Ovary (tissue), 3 donors: ENCODE measurements around the gene DNLZ.

Experiments used
- EP300 ChIP-seq: sonication (generic); formaldehyde crosslinking; IDR thresholded peaks from one replicate; pipeline ENCODE4 v1.6.1; 2017; ENCODE audit warnings: antibody characterized with exemption
- POLR2A ChIP-seq: fragments of 450-650 bp; IDR thresholded peaks from one replicate; pipeline ENCODE4 v1.6.1; 2017; ENCODE audit warnings: antibody characterized with exemption, mild to moderate bottlenecking, moderate library complexity
- TF ChIP-seq, protein P1 (sequence below), 3 donors: fragments of 450-650 bp in 2 of 3; fragments of 200-600 bp in 1 of 3; IDR thresholded peaks; one replicate each; pipeline versions ENCODE4 v1.5.1 to v1.8.0; 2016 to 2022; ENCODE audit warnings: antibody characterized with exemption in 3 of 3, mild to moderate bottlenecking in 1 of 3
- donor health status: DM: no; HTN: no; CAD: no.

DNA sequence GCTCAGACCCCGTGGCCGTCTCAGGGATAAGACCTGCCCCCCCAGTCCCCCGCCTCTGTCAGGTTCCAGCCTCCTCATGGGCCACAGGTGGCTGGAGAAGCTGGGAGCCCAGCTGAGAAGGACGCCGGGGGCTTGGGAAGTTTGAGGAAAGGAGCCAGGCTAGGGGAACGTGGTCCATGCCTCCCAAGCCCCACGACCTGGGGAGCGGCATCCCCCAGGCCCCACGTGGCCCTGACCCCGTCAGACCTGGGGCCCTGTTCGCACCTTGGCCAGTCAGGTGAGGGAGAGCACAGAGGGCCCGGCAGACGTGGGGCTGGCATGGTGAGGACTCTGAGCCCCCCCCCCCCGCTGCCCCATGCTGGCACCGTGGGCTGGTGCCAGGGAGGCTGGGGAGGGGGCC, 32.5 kb downstream of the DNLZ start:
- TF ChIP-seq, protein P1, sequence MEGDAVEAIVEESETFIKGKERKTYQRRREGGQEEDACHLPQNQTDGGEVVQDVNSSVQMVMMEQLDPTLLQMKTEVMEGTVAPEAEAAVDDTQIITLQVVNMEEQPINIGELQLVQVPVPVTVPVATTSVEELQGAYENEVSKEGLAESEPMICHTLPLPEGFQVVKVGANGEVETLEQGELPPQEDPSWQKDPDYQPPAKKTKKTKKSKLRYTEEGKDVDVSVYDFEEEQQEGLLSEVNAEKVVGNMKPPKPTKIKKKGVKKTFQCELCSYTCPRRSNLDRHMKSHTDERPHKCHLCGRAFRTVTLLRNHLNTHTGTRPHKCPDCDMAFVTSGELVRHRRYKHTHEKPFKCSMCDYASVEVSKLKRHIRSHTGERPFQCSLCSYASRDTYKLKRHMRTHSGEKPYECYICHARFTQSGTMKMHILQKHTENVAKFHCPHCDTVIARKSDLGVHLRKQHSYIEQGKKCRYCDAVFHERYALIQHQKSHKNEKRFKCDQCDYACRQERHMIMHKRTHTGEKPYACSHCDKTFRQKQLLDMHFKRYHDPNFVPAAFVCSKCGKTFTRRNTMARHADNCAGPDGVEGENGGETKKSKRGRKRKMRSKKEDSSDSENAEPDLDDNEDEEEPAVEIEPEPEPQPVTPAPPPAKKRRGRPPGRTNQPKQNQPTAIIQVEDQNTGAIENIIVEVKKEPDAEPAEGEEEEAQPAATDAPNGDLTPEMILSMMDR (IDR thresholded peaks at IDR 0.05) = no peak
- no peak for TF ChIP-seq POLR2A
- TF ChIP-seq EP300 = no peak
